NCI-H1694 treated with DMSO at 0.1 percent for 48 hours (cell line): ENCODE measurements around the gene XPNPEP2.
"Not testable (repeated sequence)": the region's sequence is repeated elsewhere in the genome, so short reads cannot be mapped to it uniquely, and the experiment has no call there.

Experiments used
- DNase-seq: peaks from one replicate; lab custom pipeline; 2025; lab: John Stamatoyannopoulos, UW

Gene XPNPEP2

GRCh38 chrX:129720741-129721140, 18.0 kb upstream of the XPNPEP2 start:
- no peak for DNase-seq

DNA sequence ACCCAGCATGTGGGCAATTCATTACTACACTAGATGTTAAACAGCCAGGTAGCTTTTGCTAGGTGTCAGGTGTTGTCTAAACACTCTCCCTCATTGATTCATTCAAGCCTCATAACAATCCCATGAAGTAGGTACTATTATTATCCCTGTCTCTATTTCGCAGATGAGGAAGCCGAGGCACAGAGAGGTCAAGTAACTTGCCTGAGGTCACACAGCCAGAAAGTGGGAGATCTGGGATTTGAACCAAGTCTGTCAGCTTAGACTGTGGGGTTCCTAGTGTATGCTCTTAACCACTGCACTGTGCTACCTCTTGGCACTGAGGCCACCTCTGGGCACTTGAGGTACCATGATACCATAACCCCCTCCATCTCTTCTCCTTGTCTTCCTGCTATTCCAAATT, 17.4 kb upstream of the XPNPEP2 start:
- no peak for DNase-seq

GRCh38 chrX:129721870-129722269, 16.9 kb upstream of the XPNPEP2 start:
- no peak for DNase-seq

- DNase-seq = no peak
These were observed 15.3 kb upstream of the XPNPEP2 start for GRCh38 chrX:129723511-129723910.

DNA sequence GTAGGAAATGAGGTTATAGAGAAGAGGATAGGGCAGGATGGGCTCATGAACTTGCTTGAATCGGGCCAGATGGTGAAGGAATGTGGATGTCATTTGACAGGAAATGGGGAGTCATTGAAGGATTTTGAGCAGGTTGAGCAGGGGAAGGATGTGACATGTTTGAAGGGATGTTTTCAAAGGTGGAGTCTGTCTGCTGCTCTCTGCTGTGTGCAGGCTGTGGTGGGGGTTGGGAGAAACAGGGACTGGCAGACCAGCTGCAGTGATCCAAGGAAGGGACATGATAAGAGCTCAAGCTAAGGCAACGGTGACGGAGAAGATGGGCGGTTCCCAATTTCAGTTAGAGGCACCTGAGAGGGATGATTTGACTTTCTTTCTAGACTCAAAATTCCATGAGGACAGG, 14.0 kb upstream of the XPNPEP2 start:
- DNase-seq = no peak

DNA sequence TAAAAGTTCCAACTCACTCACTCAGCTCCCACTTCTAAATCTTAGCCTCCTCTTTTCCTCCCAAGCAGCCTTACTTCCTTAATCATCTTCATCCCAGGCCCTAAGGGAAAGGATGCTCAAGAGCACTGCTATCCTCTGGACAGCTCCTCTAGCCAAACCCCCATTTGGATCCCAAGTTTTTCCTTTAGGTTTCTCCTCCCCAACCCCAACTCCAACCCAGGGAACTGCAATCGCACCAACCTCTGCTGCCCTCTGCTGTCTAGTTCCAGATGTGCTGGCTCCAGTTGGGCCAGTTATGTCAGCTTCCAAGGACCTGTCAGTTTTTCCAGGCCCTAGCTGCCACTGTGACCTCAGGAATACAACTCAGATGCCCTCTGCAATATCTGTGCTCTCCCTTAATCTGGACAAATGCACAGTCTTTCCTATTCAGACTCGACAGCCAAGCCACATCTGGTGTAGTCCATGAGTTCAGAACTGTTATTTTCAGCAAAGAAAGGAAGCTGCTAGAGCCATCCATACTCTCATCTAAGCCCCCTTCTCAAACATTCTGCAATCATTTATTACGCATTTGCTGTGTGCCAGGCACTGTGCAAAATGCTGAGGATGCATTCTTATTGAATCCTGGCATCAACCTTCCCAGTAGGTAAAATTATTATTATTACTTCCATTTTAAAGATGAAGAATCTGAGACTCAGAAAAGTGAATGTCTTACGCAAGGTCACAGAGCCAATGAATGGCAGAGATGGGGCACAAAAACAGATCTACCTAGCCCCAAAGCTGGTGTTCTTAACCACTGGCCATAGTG, 12.3 kb upstream of the XPNPEP2 start:
- peak; percentile 8 for DNase-seq

DNA sequence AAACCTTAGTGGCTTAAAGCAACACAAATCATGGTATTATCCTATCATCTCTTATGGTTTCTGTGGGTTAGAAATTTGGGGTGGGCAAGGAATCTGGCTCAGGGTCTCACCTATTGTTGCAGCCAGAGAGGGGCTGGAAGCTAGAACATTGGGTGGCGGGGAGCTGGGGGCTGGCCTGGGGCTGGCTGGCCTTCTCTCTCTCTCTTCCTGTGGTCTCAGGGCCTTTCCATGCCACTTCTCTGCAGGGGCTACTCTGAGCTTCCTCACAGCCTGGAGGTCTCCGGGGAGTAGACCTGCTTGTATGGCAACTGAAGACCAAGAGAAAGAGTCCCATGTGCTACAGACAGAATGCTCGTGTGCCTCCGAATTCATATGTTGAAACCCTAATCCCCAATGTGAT, 10.7 kb upstream of the XPNPEP2 start:
- no peak for DNase-seq

DNA sequence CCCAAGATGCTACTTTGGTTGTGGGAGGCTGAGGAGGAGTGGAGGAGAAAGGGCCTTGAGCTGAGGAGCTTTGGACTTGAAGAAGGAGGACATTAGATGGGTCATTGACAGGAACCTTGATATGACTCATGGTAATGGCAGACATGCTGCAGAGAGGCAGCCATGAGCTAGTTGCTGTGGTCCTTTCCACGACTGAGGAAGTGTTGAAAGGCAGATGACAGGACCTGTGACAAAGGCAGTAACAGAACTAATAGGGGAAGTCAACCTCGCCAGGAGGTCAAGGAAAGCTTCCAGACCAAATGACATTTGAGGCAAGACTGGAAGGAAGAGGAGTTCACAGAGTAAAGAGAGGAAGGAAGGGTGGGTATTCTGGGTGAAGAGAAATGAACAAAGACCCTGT, 7.6 kb upstream of the XPNPEP2 start:
- no peak for DNase-seq

- DNase-seq = no peak
These were observed 5.9 kb upstream of the XPNPEP2 start for GRCh38 chrX:129732857-129733256.

DNA sequence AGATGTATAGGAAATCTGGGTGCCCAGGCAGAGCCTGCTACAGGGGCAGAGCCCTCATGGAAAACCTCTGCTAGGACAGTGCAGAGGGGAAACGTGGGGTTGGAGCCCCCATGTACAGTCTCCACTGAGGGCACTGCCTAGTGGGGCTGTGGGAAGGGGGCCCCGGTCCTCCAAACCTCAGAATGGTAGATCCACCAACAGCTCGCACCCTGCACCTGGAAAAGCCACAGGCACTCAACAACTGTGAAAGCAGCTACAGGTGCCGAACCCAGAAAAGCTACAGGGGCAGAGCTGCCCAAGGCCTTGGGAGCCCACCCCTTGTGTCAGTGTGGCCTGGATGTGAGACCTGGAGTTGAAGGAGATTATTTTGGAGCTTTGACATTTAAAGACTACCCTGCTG, 5.4 kb upstream of the XPNPEP2 start:
- no peak for DNase-seq

GRCh38 chrX:129736491-129736890, 2.3 kb upstream of the XPNPEP2 start:
- DNase-seq = no peak

GRCh38 chrX:129737916-129738315, 863 bp upstream of the XPNPEP2 start:
- no peak for DNase-seq

DNA sequence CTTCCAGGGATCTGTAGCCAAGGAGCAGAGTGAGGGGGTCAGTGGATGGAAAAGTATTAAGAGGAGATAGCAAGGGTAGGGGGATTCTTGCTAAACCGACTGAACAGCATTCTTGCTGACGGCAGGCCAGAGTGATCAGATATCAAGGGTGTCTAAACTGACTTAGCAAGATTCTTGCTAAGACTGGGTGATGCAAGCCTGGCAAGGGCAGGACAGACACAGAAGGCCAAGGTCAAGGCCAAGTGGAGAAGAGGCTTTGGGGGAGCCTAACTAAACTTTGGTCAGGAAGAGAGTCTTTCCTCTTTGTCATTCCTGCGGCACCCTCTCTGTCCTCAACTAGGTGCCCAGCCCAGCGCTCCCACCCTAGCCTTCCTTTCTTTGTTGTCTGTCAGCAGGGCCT, 799 bp downstream of the XPNPEP2 start:
- DNase-seq = no peak

- no peak for DNase-seq
These were observed 3.3 kb downstream of the XPNPEP2 start for GRCh38 chrX:129741880-129742758.

DNA sequence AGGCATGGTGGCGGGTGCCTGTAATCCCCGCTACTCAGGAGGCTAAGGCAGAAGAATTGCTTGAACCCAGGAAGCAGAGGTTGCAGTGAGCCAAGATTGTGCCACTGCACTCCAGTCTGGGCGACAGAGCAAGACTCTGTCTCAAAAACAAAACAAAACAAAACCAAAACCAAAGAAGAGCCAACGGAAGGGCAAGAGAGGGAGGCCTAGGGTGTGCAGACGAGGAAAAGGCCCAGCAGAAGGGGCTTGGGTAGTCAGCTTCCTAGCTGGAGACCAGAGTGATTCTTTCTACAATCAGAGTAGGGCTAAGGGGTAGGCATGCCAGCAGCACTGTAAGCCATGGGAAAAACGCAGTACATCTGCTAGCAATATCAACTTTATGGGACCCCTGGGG, 4.0 kb downstream of the XPNPEP2 start:
- not testable (repeated sequence) for DNase-seq

DNA sequence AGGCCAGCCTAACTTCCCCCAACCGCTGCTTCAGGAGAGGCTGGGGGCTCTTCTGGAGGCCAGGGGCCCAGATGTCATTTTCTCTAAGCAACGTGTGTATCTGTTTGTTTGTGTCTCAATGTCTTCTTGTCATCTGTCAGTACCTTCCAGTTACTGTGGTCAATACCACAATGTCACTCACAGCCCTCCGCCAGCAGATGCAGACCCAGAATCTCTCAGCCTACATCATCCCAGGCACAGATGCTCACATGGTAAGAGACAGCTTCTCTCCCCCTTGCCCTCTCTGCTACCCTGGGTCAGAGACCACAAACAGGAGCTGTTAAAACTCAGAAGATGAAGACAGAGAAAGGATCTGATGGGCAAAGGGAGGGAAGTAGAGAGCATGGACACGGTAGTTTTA, 5.0 kb downstream of the XPNPEP2 start:
- no peak for DNase-seq

DNA sequence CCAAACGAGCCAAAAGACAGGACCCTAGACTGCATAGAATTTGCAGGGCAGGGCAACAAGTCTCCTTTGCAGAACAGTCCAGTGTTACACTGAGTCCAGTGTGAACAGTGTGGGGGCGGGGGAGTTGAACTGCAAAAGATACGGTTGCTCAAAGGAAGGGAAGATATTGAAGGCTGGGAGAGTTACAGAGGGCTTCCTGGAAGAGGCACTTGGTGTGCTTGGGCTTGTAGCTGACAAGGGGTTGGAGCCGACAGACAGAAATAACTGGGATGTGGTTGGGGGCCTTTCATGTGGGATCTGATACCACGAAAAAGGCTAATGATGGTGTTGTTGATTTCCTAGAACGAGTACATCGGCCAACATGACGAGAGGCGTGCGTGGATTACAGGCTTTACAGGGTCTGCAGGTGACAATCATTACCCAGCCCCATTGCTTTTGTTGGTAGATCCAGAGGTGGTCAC, 6.1 kb downstream of the XPNPEP2 start:
- no peak for DNase-seq

GRCh38 chrX:129746557-129747470, 8.0 kb downstream of the XPNPEP2 start:
- DNase-seq = no peak

DNA sequence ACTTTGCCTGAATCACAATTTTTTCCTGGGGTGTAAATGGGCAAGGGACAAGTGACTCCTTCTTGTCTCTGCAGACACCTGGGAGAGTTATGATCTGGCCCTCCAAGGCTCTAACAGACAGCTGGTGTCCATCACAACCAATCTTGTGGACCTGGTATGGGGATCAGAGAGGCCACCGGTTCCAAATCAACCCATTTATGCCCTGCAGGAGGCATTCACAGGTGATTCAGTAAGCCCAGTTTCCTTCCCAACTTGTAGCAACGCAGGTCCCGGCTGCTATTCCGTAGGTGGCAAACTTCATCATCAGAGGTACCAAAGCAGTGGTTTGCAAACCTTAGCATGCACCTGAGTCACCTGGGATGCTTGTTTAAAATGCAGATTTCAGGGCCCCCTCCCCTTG, 8.8 kb downstream of the XPNPEP2 start:
- no peak for DNase-seq

DNA sequence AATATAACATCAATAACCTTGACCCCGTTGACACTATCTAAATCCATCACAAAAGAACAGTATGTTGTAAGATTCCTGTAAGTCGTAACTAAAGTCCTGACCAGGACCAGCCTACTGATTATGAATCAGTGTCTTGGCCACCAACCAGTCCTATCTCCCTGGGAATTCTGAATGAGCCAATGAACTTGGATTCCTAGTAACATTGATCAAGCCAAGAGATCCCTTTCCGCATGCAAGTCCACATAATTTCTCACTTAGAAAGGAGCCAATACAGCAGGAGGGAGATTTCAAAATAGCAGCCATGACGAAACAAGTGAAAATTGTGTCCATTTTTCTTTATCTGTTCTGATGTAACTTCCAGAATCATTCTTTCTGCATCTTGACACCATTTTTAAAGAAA, 9.5 kb downstream of the XPNPEP2 start:
- DNase-seq = no peak

GRCh38 chrX:129749069-129749468, 10.3 kb downstream of the XPNPEP2 start:
- no peak for DNase-seq

DNA sequence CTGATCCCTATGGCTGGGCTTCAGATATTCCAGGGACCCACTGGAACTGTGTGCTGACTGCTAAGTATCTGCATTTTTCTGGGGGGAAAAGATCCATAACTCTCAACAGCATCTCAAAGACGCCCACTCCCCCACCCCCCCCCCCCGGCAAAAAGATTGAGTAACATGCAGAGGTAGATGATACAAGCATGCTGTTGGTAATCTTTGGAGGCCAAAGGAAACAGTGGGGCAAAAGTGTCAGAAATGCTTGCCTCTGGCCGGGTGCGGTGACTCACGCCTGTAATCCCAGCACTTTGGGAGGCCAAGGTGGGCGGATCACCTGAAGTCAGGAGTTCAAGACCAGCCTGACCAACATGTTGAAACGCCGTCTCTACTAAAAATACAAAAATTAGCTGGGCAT, 12.2 kb downstream of the XPNPEP2 start:
- no peak for DNase-seq
